Measurements from ENCODE around the gene FOXR1.

- TF ChIP-seq CTCF (IDR thresholded peaks at IDR 0.05) = no peak
- TF ChIP-seq POLR2A (IDR thresholded peaks at IDR 0.05) = no peak
These were observed 13.3 kb downstream of the FOXR1 start for GRCh38 chr11:118984825-118985224.

Data from uterus (tissue), 2 donors.